DMS153 (cell line): Measurements from ENCODE around the gene MAGEB2.
"Not testable (repeated sequence)": the region's sequence is repeated elsewhere in the genome, so short reads cannot be mapped to it uniquely, and the experiment has no call there.

ENCODE experiments used
- DNase-seq: peaks from one replicate; lab custom pipeline; 2025; lab: John Stamatoyannopoulos, UW

Gene MAGEB2

GRCh38 chrX:30215357-30215843, at the start of gene MAGEB2:
MAGEB2 (plus strand) TSS chrX:30215563; CDS start chrX:30218581, 3,018 bp downstream.
- no peak for DNase-seq

- DNase-seq: no peak
These were observed 44.5 kb upstream of the MAGEB2 start for GRCh38 chrX:30170900-30171299.

GRCh38 chrX:30181353-30181752, 34.0 kb upstream of the MAGEB2 start:
- no peak for DNase-seq

GRCh38 chrX:30183554-30183953, 31.8 kb upstream of the MAGEB2 start:
- no peak for DNase-seq

- no peak for DNase-seq
These were observed 24.9 kb upstream of the MAGEB2 start for GRCh38 chrX:30190426-30190825.

GRCh38 chrX:30193910-30194309, 21.5 kb upstream of the MAGEB2 start:
- not testable (repeated sequence) for DNase-seq

GRCh38 chrX:30196322-30196721, 19.0 kb upstream of the MAGEB2 start:
- DNase-seq: no peak

GRCh38 chrX:30212172-30212571, 3.2 kb upstream of the MAGEB2 start:
- DNase-seq: no peak

- DNase-seq: no peak
These were observed 2.1 kb downstream of the MAGEB2 start for GRCh38 chrX:30217465-30217864.

GRCh38 chrX:30219372-30219771, 4.0 kb downstream of the MAGEB2 start:
- no peak for DNase-seq

GRCh38 chrX:30220661-30221060, 5.3 kb downstream of the MAGEB2 start:
- DNase-seq: no peak

- no peak for DNase-seq
These were observed 9.2 kb downstream of the MAGEB2 start for GRCh38 chrX:30224536-30224935.

- DNase-seq: no peak
These were observed 13.2 kb downstream of the MAGEB2 start for GRCh38 chrX:30228526-30228925.

- DNase-seq: no peak
These were observed 15.0 kb downstream of the MAGEB2 start, which contains the start of gene MAGEB3 for GRCh38 chrX:30230395-30230794. MAGEB3 (plus strand) TSS chrX:30230657; CDS start chrX:30235925, 5,268 bp downstream.

GRCh38 chrX:30241724-30242415, 26.5 kb downstream of the MAGEB2 start, which contains the start of gene MAGEB4:
MAGEB4 (plus strand) TSS chrX:30242000; CDS start chrX:30242136, 136 bp downstream.
- no peak for DNase-seq

GRCh38 chrX:30246769-30247489, 31.6 kb downstream of the MAGEB2 start, which contains the start of gene MAGEB1:
MAGEB1 (plus strand) TSS chrX:30247146; CDS start chrX:30250494, 3,348 bp downstream.
- no peak for DNase-seq

- DNase-seq: no peak
These were observed 33.5 kb downstream of the MAGEB2 start for GRCh38 chrX:30248854-30249253.

- DNase-seq: no peak
These were observed 37.9 kb downstream of the MAGEB2 start for GRCh38 chrX:30253257-30253656.

GRCh38 chrX:30259927-30260326, 44.6 kb downstream of the MAGEB2 start:
- no peak for DNase-seq

- no peak for DNase-seq
These were observed 45.6 kb downstream of the MAGEB2 start for GRCh38 chrX:30261012-30261411.

GRCh38 chrX:30262763-30263162, 47.4 kb downstream of the MAGEB2 start:
- DNase-seq: no peak
